H1 (cell line): ENCODE measurements around the gene P2RY14. TPM values are rescaled to one million over a fixed set of nuclear protein-coding genes. Genes with fewer than 3 reads are reported as not detected.

Experiments used
- CTCF ChIA-PET: fragments of 300-600 bp; sonication (Branson Sonifier 250); formaldehyde crosslinking; loops from one replicate; lab custom pipeline; 2021; ENCODE audit not compliant: partially characterized antibody; lab: Charles Lee
- POLR2A ChIA-PET: fragments of 300-600 bp; sonication (Branson Sonifier 250); formaldehyde crosslinking; loops from one replicate; lab custom pipeline; 2021; ENCODE audit warnings: inconsistent platforms; ENCODE audit not compliant: partially characterized antibody; lab: Charles Lee
- DNase-seq, 2 experiments: peaks; one replicate each; pipeline versions ENCODE4 v3.0.0 to v3.0.0-alpha.2; 2010 to 2022; ENCODE audit warnings: low spot score in 2 of 2, low read depth in 1 of 2, mixed read lengths in 1 of 2
- FAIRE-seq: peaks from 2 replicates; lab custom pipeline; 2011; peaks lifted over from hg19 to GRCh38; lab: Jason Lieb, UNC
- H2AFZ ChIP-seq: 2 replicates; pipeline ENCODE4 v1.8.1; 2012; ENCODE audit warnings: low read length, inconsistent platforms
- H2AK5ac ChIP-seq: 2 replicates; pipeline ENCODE4 v1.6.1; 2013; ENCODE audit warnings: low read depth, low read length
- H2BK120ac ChIP-seq: replicated peaks from 2 replicates; pipeline ENCODE3; 2013; ENCODE audit warnings: low read depth, low read length, inconsistent platforms
- H2BK12ac ChIP-seq: 2 replicates; pipeline ENCODE4 v1.6.1; 2013; ENCODE audit warnings: low read depth, low read length
- H2BK15ac ChIP-seq: 2 replicates; pipeline ENCODE4 v1.6.1; 2013; ENCODE audit warnings: low read length
- H2BK20ac ChIP-seq: 2 replicates; pipeline ENCODE4 v1.6.1; 2013; ENCODE audit warnings: low read length
- H2BK5ac ChIP-seq: 2 replicates; pipeline ENCODE4 v1.6.1; 2013; ENCODE audit warnings: low read depth, low read length
- H3K14ac ChIP-seq: 2 replicates; pipeline ENCODE4 v1.6.1; 2013; ENCODE audit warnings: inconsistent platforms; ENCODE audit not compliant: insufficient read length
- H3K18ac ChIP-seq: 2 replicates; pipeline ENCODE4 v1.6.1; 2013; ENCODE audit warnings: low read length; ENCODE audit errors: extremely low read depth
- H3K23ac ChIP-seq: 2 replicates; pipeline ENCODE4 v1.6.1; 2013; ENCODE audit warnings: inconsistent platforms; ENCODE audit not compliant: insufficient read length
- H3K23me2 ChIP-seq: 2 replicates; pipeline ENCODE4 v1.6.1; 2013; ENCODE audit warnings: low read depth, low read length
- H3K27ac ChIP-seq: 2 replicates; pipeline ENCODE4 v1.6.1; 2011; ENCODE audit warnings: low read depth, low read length, inconsistent platforms
- H3K27me3 ChIP-seq, 4 experiments: replicated peaks in 1 of 4; 1 replicate in 1 of 4; 2 replicates in 3 of 4; pipeline versions ENCODE4 v1.6.1 to v1.8.1; 2011 to 2013; ENCODE audit warnings: low read length in 3 of 4, mild to moderate bottlenecking in 3 of 4, inconsistent platforms in 2 of 4, mixed read lengths in 2 of 4, moderate library complexity in 1 of 4; ENCODE audit not compliant: control insufficient read depth in 3 of 4, insufficient read depth in 3 of 4; ENCODE audit errors: extremely low read depth in 1 of 4
- H3K36me3 ChIP-seq, 4 experiments: 2 replicates each; pipeline versions ENCODE4 v1.6.1 to v1.8.1; 2011 to 2013; ENCODE audit warnings: mild to moderate bottlenecking in 4 of 4, low read length in 3 of 4, moderate library complexity in 2 of 4, control low read depth in 1 of 4, inconsistent platforms in 1 of 4; ENCODE audit not compliant: insufficient read depth in 4 of 4, control insufficient read depth in 2 of 4
- H3K4ac ChIP-seq: replicated peaks from 2 replicates; pipeline ENCODE3; 2013; ENCODE audit warnings: low read length, low read depth, mixed read lengths, inconsistent platforms; ENCODE audit not compliant: insufficient read length
- H3K4me1 ChIP-seq, 4 experiments: replicated peaks in 1 of 4; 1 replicate in 1 of 4; 2 replicates in 3 of 4; pipeline versions ENCODE4 v1.6.1 to v1.8.1; 2011 to 2013; ENCODE audit warnings: low read length in 3 of 4, inconsistent platforms in 2 of 4, mixed read lengths in 1 of 4; ENCODE audit not compliant: insufficient read depth in 4 of 4, control insufficient read depth in 3 of 4
- H3K4me2 ChIP-seq, 2 experiments: 2 replicates each; pipeline versions ENCODE4 v1.6.1 to v1.8.1; 2011 to 2013; ENCODE audit warnings: low read depth in 2 of 2, low read length in 2 of 2, control low read depth in 1 of 2, inconsistent platforms in 1 of 2, mild to moderate bottlenecking in 1 of 2; ENCODE audit not compliant: insufficient read depth in 1 of 2
- H3K4me3 ChIP-seq, 4 experiments: fragments of 200-600, 300-600 bp in 1 of 4; sonication (generic), shearing (Covaris generic), sonication (Bioruptor Twin) in 1 of 4; 2 replicates each; pipeline versions ENCODE4 v1.5.1 to v1.8.1; 2011 to 2016; ENCODE audit warnings: low read length in 4 of 4, low read depth in 3 of 4, control low read depth in 2 of 4, inconsistent platforms in 2 of 4, mild to moderate bottlenecking in 2 of 4, mixed read lengths in 1 of 4, moderate library complexity in 1 of 4; ENCODE audit not compliant: insufficient read depth in 2 of 4; ENCODE audit errors: extremely low read depth in 1 of 4
- H3K56ac ChIP-seq: replicated peaks from 2 replicates; pipeline ENCODE3; 2013; ENCODE audit warnings: low read depth, mild to moderate bottlenecking, mixed read lengths, low read length, inconsistent platforms; ENCODE audit not compliant: insufficient read length
- H3K79me1 ChIP-seq: 2 replicates; pipeline ENCODE4 v1.6.1; 2013; ENCODE audit warnings: low read depth, low read length, control low read depth
- H3K79me2 ChIP-seq, 2 experiments: 2 replicates each; pipeline versions ENCODE4 v1.6.1 to v1.8.1; 2012 to 2013; ENCODE audit warnings: low read length in 2 of 2, mild to moderate bottlenecking in 2 of 2, inconsistent platforms in 1 of 2; ENCODE audit not compliant: insufficient read depth in 2 of 2, control insufficient read depth in 1 of 2
- H3K9ac ChIP-seq, 4 experiments: replicated peaks in 1 of 4; 1 replicate in 1 of 4; 2 replicates in 3 of 4; pipeline versions ENCODE4 v1.6.1 to v1.8.1; 2011 to 2013; ENCODE audit warnings: low read depth in 3 of 4, low read length in 3 of 4, control low read depth in 2 of 4, mild to moderate bottlenecking in 2 of 4, moderate library complexity in 2 of 4, inconsistent platforms in 1 of 4; ENCODE audit errors: extremely low read depth in 1 of 4
- H3K9me3 ChIP-seq, 2 experiments: 2 replicates each; pipeline versions ENCODE4 v1.6.1 to v1.8.1; 2012 to 2013; ENCODE audit warnings: mild to moderate bottlenecking in 2 of 2, moderate library complexity in 2 of 2, control low read depth in 1 of 2, inconsistent platforms in 1 of 2, low read depth in 1 of 2, low read length in 1 of 2, mixed read lengths in 1 of 2; ENCODE audit not compliant: insufficient read depth in 2 of 2
- H4K20me1 ChIP-seq, 2 experiments: replicated peaks in 1 of 2; 2 replicates each; pipeline versions ENCODE3 to v1.8.1; 2011 to 2013; ENCODE audit warnings: inconsistent platforms in 2 of 2, low read length in 2 of 2, mild to moderate bottlenecking in 1 of 2; ENCODE audit not compliant: insufficient read depth in 2 of 2, control insufficient read depth in 1 of 2
- H4K5ac ChIP-seq: 2 replicates; pipeline ENCODE4 v1.6.1; 2013; ENCODE audit warnings: low read length, low read depth, mixed read lengths, inconsistent platforms; ENCODE audit not compliant: insufficient read length
- H4K8ac ChIP-seq: 2 replicates; pipeline ENCODE4 v1.8.0; 2013; ENCODE audit warnings: mild to moderate bottlenecking, moderate library complexity, low read length, inconsistent platforms; ENCODE audit not compliant: insufficient read depth; ENCODE audit errors: extremely low read depth
- H4K91ac ChIP-seq: replicated peaks from 2 replicates; pipeline ENCODE3; 2013; ENCODE audit warnings: low read length, mixed read lengths, inconsistent platforms; ENCODE audit not compliant: insufficient read length
- BACH1 ChIP-seq: IDR thresholded peaks from 2 replicates; pipeline ENCODE4 v1.6.1; 2012; ENCODE audit warnings: low read length, improper control_type of control experiment
- RXRA ChIP-seq: IDR thresholded peaks from 2 replicates; pipeline ENCODE4 v1.6.1; 2011; ENCODE audit warnings: low read depth, mild to moderate bottlenecking, low read length, moderate library complexity; ENCODE audit not compliant: insufficient read depth
- WGBS, 2 experiments: shearing (Covaris generic) in 1 of 2; methylation state at CpG; one replicate each; pipeline versions ENCODE4 v1.1.6 to v1.1.7; 2013 to 2015; ENCODE audit warnings: low lambda C conversion rate in 2 of 2, mixed read lengths in 2 of 2, inconsistent platforms in 1 of 2, low coverage in 1 of 2, missing lambda C conversion rate in 1 of 2; ENCODE audit not compliant: insufficient replicate concordance in 2 of 2, insufficient coverage in 1 of 2, insufficient read length in 1 of 2; ENCODE audit errors: extremely low coverage in 1 of 2, missing lambda C conversion rate in 1 of 2; 5-methylcytosine and 5-hydroxymethylcytosine counted together
- polyA plus RNA-seq, 7 experiments: library from polyadenylated mRNA; depleted of rRNA in 3 of 7; stranded (reverse) in 5 of 7; unstranded in 2 of 7; fragments of >200 nt in 5 of 7; fragments of 200-250 nt in 2 of 7; gene quantifications; 1 replicate in 5 of 7; 2 replicates in 1 of 7; 4 replicates in 1 of 7; pipeline versions ENCODE4 v1.2.1 to v1.2.3, GENCODE V29; 2011 to 2013; ENCODE audit warnings: missing spikeins in 2 of 7, mixed read lengths in 2 of 7
- total RNA-seq: library from RNA; stranded (reverse); fragmentation: NEBNext Ultra II Directional; extraction: Animal tissue kit (Norgen Biotek cat#: 25700); gene quantifications from 2 replicates; pipeline ENCODE4 v1.2.1, GENCODE V29; 2021

The P2RY14 gene
- total and polyA plus RNA-seq, 2 of the 8 experiments (the other 6 are each of a cell fraction or from before 2014, with no cell fraction given), result not detected

DNA sequence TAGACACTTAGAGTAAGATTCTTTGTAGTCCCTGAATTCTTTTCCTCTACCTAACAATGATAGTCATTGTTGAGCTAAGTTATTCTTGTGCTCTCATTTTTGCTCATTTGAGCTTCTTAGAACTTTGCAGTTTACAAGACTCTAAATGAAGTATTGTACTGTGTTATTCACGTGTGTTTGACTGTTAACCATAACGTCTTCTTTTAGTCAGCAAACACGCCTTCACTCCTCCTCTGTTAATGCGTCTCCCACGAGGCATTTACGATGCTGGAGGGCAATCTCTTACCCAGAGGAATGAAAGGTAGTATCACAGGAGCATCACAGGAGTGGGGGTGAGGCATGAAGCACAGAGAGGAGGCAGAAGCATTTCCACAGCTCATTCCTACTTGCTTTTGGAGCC, 14.8 kb upstream of the P2RY14 start:
- H2BK20ac ChIP-seq, result no peak overlapping the region
- ChIA-PET CTCF (interaction anchor here (0.6 to 2.6 kb wide), 12 partner anchors 9 to 71 kb away, joined by 3 to 14 read pairs (median 3); no protein-coding TSS in a partner anchor), POLR2A (interaction anchor here (0.7 to 1.9 kb wide), 2 partner anchors 11 to 23 kb away, joined by 3 to 4 read pairs; partner anchors contain the start of gene GPR87)
- no peak overlapping the region for H4K8ac ChIP-seq
- H4K5ac ChIP-seq, result no peak overlapping the region
- no peak overlapping the region for H2BK5ac ChIP-seq
- H2BK12ac ChIP-seq, result no peak overlapping the region
- no peak overlapping the region for H3K9ac ChIP-seq
- H3K23me2 ChIP-seq, result no peaks in the 10 kb centered on the region
- no peak overlapping the region for H2AFZ ChIP-seq
- H3K27ac ChIP-seq, result no peak overlapping the region
- no peak for TF ChIP-seq BACH1
- no peak for TF ChIP-seq RXRA
- no peak overlapping the region for H3K4ac ChIP-seq
- H3K27me3 ChIP-seq, result no peaks in the 10 kb centered on the region
- no peak overlapping the region for H2BK120ac ChIP-seq
- no peak overlapping the region for H3K18ac ChIP-seq
- H3K4me1 ChIP-seq, result 0 out of 7 replicates have a peak, but pooled peaks cover 0 to 2% (median 0%) of the 10 kb centered on the region in 4 experiments
- no peak overlapping the region for H2AK5ac ChIP-seq
- DNase-seq, result no peak
- no peaks in the 10 kb centered on the region for H4K20me1 ChIP-seq
- no peak overlapping the region for H3K23ac ChIP-seq
- 92% methylated on average over 6 of the region's 6 CpGs; no CpG with 5 or more reads in 1 of the 2 experiments for WGBS, 2 experiments
- no peaks in the 10 kb centered on the region for H3K79me2 ChIP-seq
- no peaks in the 10 kb centered on the region for H3K79me1 ChIP-seq
- no peaks in the 10 kb centered on the region for H3K9me3 ChIP-seq
- H4K91ac ChIP-seq, result no peak overlapping the region
- H3K56ac ChIP-seq, result no peak overlapping the region
- H3K36me3 ChIP-seq, result no peaks in the 10 kb centered on the region
- H2BK15ac ChIP-seq, result no peak overlapping the region
- H3K14ac ChIP-seq, result no peak overlapping the region
- H3K4me2 ChIP-seq, result no peak overlapping the region
- no peak overlapping the region for H3K4me3 ChIP-seq
- no peak for FAIRE-seq
